ENCODE measurements around the gene FTO.

FTO gene

GRCh38 chr16:54197758-54198157, 493.8 kb downstream of the FTO start:
- DNase-seq (ENCODE audit: low read depth in 2 of 2), result no peak
- no peak overlapping the region for H3K4me3 ChIP-seq (replicated peaks in 1 of 2; ENCODE audit: low read depth in 2 of 2, low read length in 2 of 2)
- no peak for TF ChIP-seq CTCF (IDR thresholded peaks at IDR 0.05; ENCODE audit: low read depth, low read length)

- no peak for TF ChIP-seq CTCF (IDR thresholded peaks at IDR 0.05; ENCODE audit: low read depth, low read length)
- no peak overlapping the region for H3K4me3 ChIP-seq (replicated peaks in 1 of 2; ENCODE audit: low read depth in 2 of 2, low read length in 2 of 2)
- no peak for DNase-seq (ENCODE audit: low read depth in 2 of 2)
Observed at GRCh38 chr16:54199487-54200160, 495.7 kb downstream of the FTO start.

GRCh38 chr16:54200161-54200534, 496.2 kb downstream of the FTO start:
- DNase-seq (ENCODE audit: low read depth in 2 of 2), result no peak
- TF ChIP-seq CTCF (IDR thresholded peaks at IDR 0.05; ENCODE audit: low read depth, low read length), result no peak
- H3K4me3 ChIP-seq (replicated peaks in 1 of 2; ENCODE audit: low read depth in 2 of 2, low read length in 2 of 2), result no peak overlapping the region

- no peak overlapping the region for H3K4me3 ChIP-seq (replicated peaks in 1 of 2; ENCODE audit: low read depth in 2 of 2, low read length in 2 of 2)
- no peak for TF ChIP-seq CTCF (IDR thresholded peaks at IDR 0.05; ENCODE audit: low read depth, low read length)
- DNase-seq (ENCODE audit: low read depth in 2 of 2), result no peak
Observed at GRCh38 chr16:54200720-54201119, 496.8 kb downstream of the FTO start.

- DNase-seq (ENCODE audit: low read depth in 2 of 2), result no peak
- no peak for TF ChIP-seq CTCF (IDR thresholded peaks at IDR 0.05; ENCODE audit: low read depth, low read length)
- H3K4me3 ChIP-seq (replicated peaks in 1 of 2; ENCODE audit: low read depth in 2 of 2, low read length in 2 of 2), result no peak overlapping the region
Observed at GRCh38 chr16:54201200-54201599, 497.2 kb downstream of the FTO start.
